D341Med (cell line): ENCODE measurements around the gene IGSF8.
"Not testable (repeated sequence)": the region's sequence is repeated elsewhere in the genome, so short reads cannot be mapped to it uniquely, and the experiment has no call there.

Source experiments
- DNase-seq: peaks from one replicate; pipeline ENCODE4 v3.0.0; 2012; ENCODE audit warnings: low spot score

IGSF8 gene

DNA sequence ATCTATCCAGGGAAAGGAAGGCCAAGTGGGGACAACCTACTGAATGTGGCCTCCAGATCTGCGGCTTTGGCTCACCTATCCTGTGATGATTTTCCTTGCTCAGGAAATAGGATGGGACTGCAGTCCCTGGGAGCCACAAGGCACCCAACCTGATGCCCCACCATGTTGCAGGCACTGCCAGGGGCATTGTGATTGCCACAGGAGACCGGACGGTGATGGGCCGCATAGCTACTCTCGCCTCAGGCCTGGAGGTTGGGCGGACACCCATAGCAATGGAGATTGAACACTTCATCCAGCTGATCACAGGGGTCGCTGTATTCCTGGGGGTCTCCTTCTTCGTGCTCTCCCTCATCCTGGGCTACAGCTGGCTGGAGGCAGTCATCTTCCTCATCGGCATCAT is 29.0 kb upstream of the IGSF8 start:
- no peak for DNase-seq

DNA sequence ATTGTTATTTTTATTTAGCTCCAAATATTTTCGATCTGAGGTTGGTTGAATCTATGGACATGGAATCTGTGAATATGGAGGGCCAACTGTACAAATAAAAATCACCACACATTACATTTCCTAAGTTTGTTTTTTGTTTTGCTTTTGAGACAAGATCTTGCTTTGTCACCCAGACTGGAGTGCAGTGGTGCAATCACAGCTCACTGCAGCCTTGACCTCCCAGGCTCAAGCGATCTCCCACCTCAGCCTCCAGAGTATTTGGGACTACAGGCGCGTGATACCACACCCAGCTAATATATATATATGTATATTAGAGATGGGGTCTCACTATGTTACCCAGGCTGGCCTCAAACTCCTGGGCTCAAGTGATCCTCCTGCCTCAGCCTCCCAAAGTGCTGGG is 27.9 kb upstream of the IGSF8 start:
- not testable (repeated sequence) for DNase-seq

DNA sequence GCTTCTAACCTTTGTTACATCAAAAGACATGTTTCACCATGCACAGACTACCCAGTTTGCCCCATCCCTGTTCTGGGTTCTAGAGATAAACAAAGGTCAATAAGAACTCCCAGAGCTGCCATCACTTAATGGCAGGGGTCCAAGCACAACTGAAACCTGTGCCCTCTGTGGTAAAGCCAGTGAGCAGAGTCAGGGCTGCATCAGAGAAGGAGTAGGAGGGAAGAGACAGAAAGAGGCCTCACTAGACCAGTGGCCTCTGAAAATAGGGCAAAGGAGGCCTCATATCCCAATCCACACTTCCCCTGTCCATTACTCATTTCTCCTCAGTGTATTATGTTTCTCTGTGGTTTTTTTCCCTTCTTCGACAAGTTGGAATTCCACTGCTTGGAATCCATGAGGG is 27.3 kb upstream of the IGSF8 start:
- DNase-seq: no peak

- DNase-seq: no peak
Observed at GRCh38 chr1:160124705-160125478, 26.5 kb upstream of the IGSF8 start.

DNA sequence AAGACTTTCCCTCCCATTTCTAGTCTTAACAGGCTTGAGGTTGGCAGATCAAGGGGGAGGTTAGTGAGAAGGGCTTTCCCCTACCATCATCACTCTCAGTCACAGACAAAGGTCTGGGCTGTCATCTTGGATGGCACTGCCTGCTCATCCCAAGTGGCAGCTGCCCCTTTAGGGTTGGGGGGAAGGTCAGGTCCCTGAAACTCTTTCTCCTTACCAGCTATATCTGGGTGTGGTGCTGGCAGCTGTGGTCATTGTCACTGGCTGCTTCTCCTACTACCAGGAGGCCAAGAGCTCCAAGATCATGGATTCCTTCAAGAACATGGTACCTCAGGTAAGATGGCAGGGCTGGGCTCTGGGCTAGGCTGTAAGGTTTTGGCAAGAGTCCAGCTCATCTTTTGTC is 25.3 kb upstream of the IGSF8 start:
- DNase-seq: no peak

DNA sequence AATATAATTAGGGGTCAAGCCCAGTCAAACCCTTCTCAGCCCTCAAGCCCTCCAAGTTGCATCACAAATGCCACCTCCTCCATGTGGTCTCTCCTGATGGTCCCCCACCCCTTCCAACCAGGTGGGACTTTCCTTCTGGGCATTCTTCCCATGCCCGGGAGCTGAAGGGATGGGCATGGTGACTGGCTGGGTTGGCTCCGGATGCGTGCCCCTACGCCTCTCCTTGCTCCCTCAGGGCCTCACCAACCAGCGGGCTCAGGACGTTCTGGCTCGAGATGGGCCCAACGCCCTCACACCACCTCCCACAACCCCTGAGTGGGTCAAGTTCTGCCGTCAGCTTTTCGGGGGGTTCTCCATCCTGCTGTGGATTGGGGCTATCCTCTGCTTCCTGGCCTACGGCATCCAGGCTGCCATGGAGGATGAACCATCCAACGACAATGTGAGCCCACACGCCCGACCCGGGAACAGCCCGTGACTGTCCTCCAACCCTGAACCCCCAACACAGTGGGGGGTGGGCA is 24.6 kb upstream of the IGSF8 start:
- no peak for DNase-seq

DNA sequence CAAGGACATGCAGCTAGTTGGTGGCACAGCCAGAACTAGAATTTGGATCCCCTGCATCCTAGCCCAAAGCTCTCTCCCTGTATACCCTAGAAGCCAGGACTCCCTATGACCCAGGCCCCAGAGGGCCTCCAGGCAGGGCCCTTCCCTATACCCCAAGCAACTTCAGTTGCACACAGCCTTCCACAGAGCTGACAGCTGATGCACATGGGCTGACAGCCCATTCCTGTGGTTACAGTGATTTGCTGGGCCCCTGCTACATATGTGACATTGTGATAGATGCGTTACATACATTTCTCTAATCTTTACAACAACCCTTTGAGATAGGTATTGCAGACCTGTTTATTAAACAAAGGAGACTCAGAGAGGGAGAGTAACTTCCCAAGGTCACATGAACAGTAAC is 23.0 kb upstream of the IGSF8 start:
- no peak for DNase-seq

GRCh38 chr1:160120797-160121196 is 22.4 kb upstream of the IGSF8 start:
- no peak for DNase-seq

- DNase-seq: no peak
Observed at GRCh38 chr1:160118928-160119327, 20.5 kb upstream of the IGSF8 start.

DNA sequence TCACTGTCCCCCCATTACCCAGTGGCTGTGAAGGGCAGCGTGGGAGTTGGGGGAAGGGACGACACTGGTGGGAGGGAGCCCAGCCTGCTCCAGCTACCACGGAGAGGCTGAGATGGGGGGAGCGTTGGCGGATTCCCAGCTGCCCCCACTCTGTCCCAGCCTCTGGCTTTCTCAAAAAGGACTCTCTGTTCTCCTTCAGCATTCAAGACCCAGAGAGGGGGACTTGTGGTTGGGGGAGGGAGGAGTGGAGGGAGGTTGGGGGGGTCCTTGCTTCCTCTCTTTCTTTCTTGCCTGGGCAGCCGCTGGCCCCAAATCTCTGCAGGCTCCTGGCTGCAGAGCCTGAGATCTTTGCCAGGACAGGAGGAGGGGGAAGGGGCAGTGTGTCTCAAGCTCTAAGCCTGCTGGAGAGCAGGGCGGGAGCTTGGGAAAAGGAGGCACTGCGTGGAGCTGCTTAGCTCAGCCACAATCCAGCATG is 19.3 kb upstream of the IGSF8 start:
- no peak for DNase-seq

- DNase-seq: no peak
Observed at GRCh38 chr1:160117300-160117699, 18.9 kb upstream of the IGSF8 start.

GRCh38 chr1:160116283-160117147 is 18.1 kb upstream of the IGSF8 start:
- no peak for DNase-seq

GRCh38 chr1:160115545-160116282 is 17.3 kb upstream of the IGSF8 start, which contains the start of gene ATP1A2:
ATP1A2 (plus strand) TSS chr1:160115759; CDS start chr1:160115862, 103 bp downstream.
- DNase-seq: no peak

DNA sequence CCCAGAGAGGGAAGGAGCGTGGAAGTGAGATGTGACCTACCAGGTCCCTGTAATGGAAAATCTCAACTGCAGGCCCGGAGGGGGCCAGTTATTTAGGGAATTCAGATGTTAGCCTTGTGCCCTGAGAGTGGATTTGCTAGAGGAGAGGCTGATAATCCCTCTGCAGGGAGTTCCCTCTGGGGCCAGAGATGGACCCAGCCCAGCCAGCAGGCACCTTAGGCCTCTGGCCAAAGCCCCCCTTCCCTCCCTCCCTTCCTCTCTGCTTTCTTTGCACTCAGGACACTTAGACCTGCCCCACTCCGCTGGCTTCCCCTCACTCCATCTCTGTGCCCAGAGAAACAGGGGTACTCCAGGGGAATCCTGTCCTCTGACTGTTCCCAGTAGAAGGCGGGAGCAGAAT is 15.7 kb upstream of the IGSF8 start:
- no peak for DNase-seq

GRCh38 chr1:160113407-160113806 is 15.0 kb upstream of the IGSF8 start:
- DNase-seq: no peak

DNA sequence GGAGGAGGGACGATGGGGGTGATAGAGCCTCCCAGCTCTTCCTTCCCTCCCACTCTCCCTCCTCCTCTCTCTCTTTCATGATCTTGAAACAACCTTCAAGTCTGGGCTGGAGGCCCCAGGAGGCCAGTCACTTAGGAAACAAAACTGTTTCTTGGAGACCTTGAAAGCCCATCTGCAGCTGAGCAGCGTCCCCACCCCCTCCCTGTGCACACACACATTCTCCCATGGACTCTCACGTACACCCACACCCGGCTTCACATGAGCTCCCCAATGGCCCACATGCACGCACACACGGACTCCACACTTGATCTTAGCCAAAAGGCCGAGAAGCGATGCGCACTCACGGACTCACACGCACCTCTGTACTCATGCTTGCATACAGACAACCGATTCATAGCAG is 13.9 kb upstream of the IGSF8 start:
- DNase-seq: no peak

DNA sequence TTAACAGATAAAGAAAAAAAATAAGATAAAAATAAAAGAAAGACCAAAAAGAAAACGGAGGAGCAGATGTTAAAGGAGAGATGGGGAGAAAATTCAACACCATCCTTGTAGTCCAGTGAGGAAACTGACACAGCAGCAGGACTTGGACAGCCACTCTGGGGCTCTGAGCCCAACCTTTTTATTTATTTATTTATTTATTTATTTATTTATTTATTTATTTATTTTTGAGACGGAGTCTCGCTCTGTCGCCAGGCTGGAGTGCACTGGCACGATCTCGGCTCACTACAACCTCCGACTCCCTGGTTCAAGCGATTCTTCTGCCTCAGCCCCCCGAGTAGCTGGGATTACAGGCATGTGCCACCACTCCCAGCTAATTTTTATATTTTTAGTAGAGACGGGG is 13.0 kb upstream of the IGSF8 start:
- not testable (repeated sequence) for DNase-seq

- DNase-seq: no peak
Observed at GRCh38 chr1:160109686-160110085, 11.3 kb upstream of the IGSF8 start.

GRCh38 chr1:160108888-160109662 is 10.7 kb upstream of the IGSF8 start:
- DNase-seq: no peak

- DNase-seq: no peak
Observed at GRCh38 chr1:160107512-160107911, 9.1 kb upstream of the IGSF8 start.

DNA sequence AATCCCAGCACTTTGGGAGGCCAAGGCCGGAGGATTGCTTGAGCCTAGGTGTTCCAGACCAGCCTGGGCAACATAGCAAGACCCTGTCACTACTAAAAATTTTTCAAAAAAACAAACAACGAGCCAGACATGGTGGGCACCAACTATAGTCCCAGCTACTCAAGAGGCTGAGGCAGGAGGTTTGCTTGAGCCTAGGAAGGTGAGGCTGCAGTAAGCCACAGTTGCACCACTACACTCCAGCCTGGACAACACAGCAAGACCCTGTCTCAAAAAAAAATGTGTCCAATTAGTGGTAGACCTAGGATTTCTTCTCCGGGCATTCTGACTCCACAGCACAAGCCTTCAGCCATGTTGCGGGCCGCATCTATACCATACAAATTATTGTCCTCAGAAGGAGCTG is 6.7 kb upstream of the IGSF8 start:
- DNase-seq: no peak
